MM.1S (cell line): ENCODE results near the gene SS18L1.

Source experiments
- CTCF ChIP-seq: fragments of 300-600 bp; sonication (generic); IDR thresholded peaks from 2 replicates; pipeline ENCODE4 v1.5.1; 2016; ENCODE audit warnings: antibody characterized with exemption, low read length, mixed read lengths
- EZH2 ChIP-seq: fragments of 300-600 bp; sonication (generic); optimal IDR thresholded peaks from 2 replicates; pipeline ENCODE3; 2017; ENCODE audit warnings: low read depth, mild to moderate bottlenecking, antibody characterized with exemption, low read length, mixed read lengths
- EZH2phosphoT487 ChIP-seq: fragments of 300-600 bp; sonication (generic); IDR thresholded peaks from 2 replicates; pipeline ENCODE4 v1.6.1; 2018; ENCODE audit warnings: antibody characterized with exemption, low read length

- TF ChIP-seq EZH2 (no peak), EZH2phosphoT487 (no peak), CTCF (no peak)
Measured at GRCh38 chr20:62203378-62204030, 59.9 kb downstream of the SS18L1 start.
